ENCODE results near the gene DIS3L.

DNA sequence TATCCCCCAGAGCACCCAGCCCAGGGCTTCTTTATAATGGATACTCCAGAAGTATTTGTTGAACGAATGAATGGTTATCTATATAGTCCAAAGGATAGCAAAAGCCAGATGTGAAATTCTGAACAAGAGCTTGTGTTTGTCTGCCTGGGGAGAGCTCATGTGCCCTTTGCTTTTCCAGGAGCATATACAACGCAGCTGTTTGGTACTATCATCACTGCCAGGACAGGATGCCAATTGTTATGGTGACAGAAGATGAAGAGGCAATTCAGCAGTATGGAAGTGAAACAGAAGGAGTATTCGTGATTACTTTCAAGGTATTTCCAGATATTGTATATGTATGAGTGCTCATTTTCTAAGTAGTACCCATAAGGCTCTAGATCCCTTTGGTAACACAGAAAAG, 15.2 kb downstream of the DIS3L start:
- TF ChIP-seq EZH2 (IDR thresholded peaks at IDR 0.05; ENCODE audit: borderline replicate concordance, low read depth, low read length, severe bottlenecking) (no peak), POLR2A (IDR thresholded peaks at IDR 0.05; ENCODE audit: low read depth, low read length) (no peak), POLR2AphosphoS5 (IDR thresholded peaks at IDR 0.05; ENCODE audit: insufficient read depth, low read depth, low read length) (no peak), FOS (IDR thresholded peaks at IDR 0.05; ENCODE audit: borderline replicate concordance, insufficient read depth, low read length) (no peak), JUN (IDR thresholded peaks at IDR 0.05; ENCODE audit: borderline replicate concordance, insufficient read depth, insufficient read length, low read depth) (no peak), GATA2 (IDR thresholded peaks at IDR 0.05; ENCODE audit: insufficient read depth, insufficient read length, low read depth, low read length) (no peak)
- TF ChIP-seq, protein P1, sequence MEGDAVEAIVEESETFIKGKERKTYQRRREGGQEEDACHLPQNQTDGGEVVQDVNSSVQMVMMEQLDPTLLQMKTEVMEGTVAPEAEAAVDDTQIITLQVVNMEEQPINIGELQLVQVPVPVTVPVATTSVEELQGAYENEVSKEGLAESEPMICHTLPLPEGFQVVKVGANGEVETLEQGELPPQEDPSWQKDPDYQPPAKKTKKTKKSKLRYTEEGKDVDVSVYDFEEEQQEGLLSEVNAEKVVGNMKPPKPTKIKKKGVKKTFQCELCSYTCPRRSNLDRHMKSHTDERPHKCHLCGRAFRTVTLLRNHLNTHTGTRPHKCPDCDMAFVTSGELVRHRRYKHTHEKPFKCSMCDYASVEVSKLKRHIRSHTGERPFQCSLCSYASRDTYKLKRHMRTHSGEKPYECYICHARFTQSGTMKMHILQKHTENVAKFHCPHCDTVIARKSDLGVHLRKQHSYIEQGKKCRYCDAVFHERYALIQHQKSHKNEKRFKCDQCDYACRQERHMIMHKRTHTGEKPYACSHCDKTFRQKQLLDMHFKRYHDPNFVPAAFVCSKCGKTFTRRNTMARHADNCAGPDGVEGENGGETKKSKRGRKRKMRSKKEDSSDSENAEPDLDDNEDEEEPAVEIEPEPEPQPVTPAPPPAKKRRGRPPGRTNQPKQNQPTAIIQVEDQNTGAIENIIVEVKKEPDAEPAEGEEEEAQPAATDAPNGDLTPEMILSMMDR (IDR thresholded peaks at IDR 0.05; ENCODE audit: extremely low read depth in 1 of 2, insufficient read depth in 1 of 2, low read depth in 1 of 2, low read length in 2 of 2): no peak
